NCI-H1417 treated with DMSO at 0.1 percent for 48 hours (cell line): ENCODE data around the gene CUL4A.
"Not testable (repeated sequence)": the region's sequence is repeated elsewhere in the genome, so short reads cannot be mapped to it uniquely, and the experiment has no call there.

Source experiments
- DNase-seq: peaks from one replicate; lab custom pipeline; 2025; lab: John Stamatoyannopoulos, UW

CUL4A gene

GRCh38 chr13:113292021-113292862 lies 82.8 kb downstream of the CUL4A start:
- DNase-seq = no peak

- DNase-seq = no peak
These were observed 84.3 kb downstream of the CUL4A start for GRCh38 chr13:113293686-113294085.

- no peak for DNase-seq
These were observed 86.4 kb downstream of the CUL4A start for GRCh38 chr13:113295776-113296175.

- DNase-seq = peak; percentile 82
These were observed 87.5 kb downstream of the CUL4A start, which contains the start of gene LAMP1 for GRCh38 chr13:113296823-113297369. Gene LAMP1 (plus strand): TSS chr13:113297239. CDS start chr13:113297435, 196 bp downstream.

GRCh38 chr13:113297370-113298042 lies 88.1 kb downstream of the CUL4A start:
- no peak for DNase-seq

- no peak for DNase-seq
These were observed 88.9 kb downstream of the CUL4A start for GRCh38 chr13:113298043-113298945.

- no peak for DNase-seq
These were observed 90.5 kb downstream of the CUL4A start for GRCh38 chr13:113299951-113300350.

GRCh38 chr13:113302986-113303385 lies 93.6 kb downstream of the CUL4A start:
- no peak for DNase-seq

GRCh38 chr13:113304121-113304520 lies 94.7 kb downstream of the CUL4A start:
- DNase-seq = no peak

- no peak for DNase-seq
These were observed 95.8 kb downstream of the CUL4A start for GRCh38 chr13:113305208-113305607.

GRCh38 chr13:113307491-113307890 lies 98.1 kb downstream of the CUL4A start:
- no peak for DNase-seq

GRCh38 chr13:113309473-113309872 lies 100.1 kb downstream of the CUL4A start:
- DNase-seq = no peak

- not testable (repeated sequence) for DNase-seq
These were observed 104.7 kb downstream of the CUL4A start for GRCh38 chr13:113314112-113314511.

GRCh38 chr13:113314895-113315470 lies 105.6 kb downstream of the CUL4A start:
- not testable (repeated sequence) for DNase-seq

- DNase-seq = no peak
These were observed 106.6 kb downstream of the CUL4A start for GRCh38 chr13:113315992-113316391.
